Measurements from ENCODE around the gene SEMA4B. TPM values are rescaled to one million over a fixed set of nuclear protein-coding genes. Genes with fewer than 3 reads are reported as not detected.
A peak's percentile ranks its signal among the peaks of the same experiment; 100 is the strongest.
"Not testable (repeated sequence)": the region's sequence is repeated elsewhere in the genome, so short reads cannot be mapped to it uniquely, and the experiment has no call there.

The SEMA4B gene
- total RNA-seq, 2 donors from 2014 or later = 96.1 to 99.6 TPM

DNA sequence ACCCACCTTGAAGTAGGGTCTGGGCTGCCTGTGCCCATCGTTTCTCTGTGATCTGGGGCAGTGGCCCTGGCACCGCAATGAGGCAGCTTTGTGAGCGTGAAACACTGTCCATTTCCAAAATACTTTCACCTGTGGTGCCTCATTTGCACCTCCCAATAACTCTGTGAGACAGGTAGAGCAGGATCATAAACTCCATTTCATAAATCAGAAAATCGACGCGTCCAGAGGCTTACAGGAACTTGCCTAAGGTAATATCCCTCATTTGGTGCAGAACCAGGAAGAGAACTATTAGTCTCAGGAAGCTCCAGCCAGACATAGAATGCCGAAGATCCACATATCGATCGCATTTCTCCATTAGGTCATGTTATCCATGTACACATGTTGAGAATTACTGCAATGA is 38.2 kb upstream of the SEMA4B start:
- Histone ChIP-seq H3K27me3 (replicated peaks; ENCODE audit: insufficient read depth) (no peaks in the 10 kb centered on the region), H3K4me3 (no peak overlapping the region), H3K9me3 (no peaks in the 10 kb centered on the region), H3K36me3 (no peaks in the 10 kb centered on the region), H3K27ac (peak overlapping the region; percentile 58 to 85), H3K4me1 (replicated peaks) (peaks cover 15% of the 10 kb centered on the region)
- intact Hi-C loops (cut with DNase I) = no loop called here
- peak; percentile 24 for TF ChIP-seq POLR2AphosphoS5 (IDR thresholded peaks at IDR 0.05)
- no peak for TF ChIP-seq POLR2A (IDR thresholded peaks at IDR 0.05)
- DNase-seq (ENCODE audit: low spot score) = no peak
- WGBS = 62% methylated on average over 9 of the region's 9 CpGs

DNA sequence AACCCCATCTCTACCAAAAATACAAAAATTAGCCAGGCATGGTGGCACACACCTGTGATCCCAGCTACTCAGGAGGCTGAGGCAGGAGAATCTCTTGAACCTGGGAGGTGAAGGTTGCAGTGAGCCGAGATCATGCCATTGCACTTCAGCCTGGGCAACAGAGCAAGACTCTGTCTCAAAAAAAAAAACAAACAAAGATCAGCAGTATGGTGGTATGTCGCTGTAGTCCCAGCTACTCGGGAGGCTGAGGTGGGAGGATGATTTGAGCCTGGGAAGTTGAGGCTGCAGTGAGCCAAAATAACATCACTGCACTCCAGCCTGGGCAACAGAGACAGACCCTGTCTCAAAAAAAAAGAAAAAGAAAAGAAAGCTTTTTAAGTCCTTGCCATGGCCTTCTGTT is 36.9 kb upstream of the SEMA4B start:
- WGBS = 91% methylated on average over 3 of the region's 3 CpGs
- H3K36me3 ChIP-seq; DNase-seq (ENCODE audit: low spot score); intact Hi-C loops (cut with DNase I); H3K9me3 ChIP-seq; H3K27me3 ChIP-seq (replicated peaks; ENCODE audit: insufficient read depth); H3K4me1 ChIP-seq (replicated peaks); H3K4me3 ChIP-seq: not testable (repeated sequence)
- H3K27ac ChIP-seq = peak overlapping the region in 1 of 2 donors; percentile 85

DNA sequence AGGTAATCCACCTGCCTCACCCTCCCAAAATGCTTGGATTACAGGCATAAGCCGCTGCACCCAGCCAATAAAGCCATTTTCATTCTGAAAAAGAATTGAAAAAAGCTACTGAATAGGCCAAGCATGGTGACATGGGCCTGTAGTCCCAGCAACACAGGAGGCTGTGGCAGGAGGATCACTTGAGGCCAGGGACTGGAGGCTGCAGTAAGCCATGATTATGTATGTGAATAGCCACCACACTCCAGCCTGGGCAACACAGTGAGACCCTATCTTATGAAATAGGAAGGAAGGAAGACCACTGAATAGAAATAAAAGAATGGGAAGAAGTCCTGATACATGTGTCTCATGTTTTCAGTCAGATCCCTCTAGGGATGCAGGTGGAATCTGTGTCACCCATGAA is 36.0 kb upstream of the SEMA4B start:
- DNase-seq (ENCODE audit: low spot score) = no peak
- Histone ChIP-seq H3K27ac (peak overlapping the region; percentile 59 to 85), H3K27me3 (replicated peaks; ENCODE audit: insufficient read depth) (no peaks in the 10 kb centered on the region), H3K36me3 (no peaks in the 10 kb centered on the region), H3K9me3 (no peaks in the 10 kb centered on the region), H3K4me1 (replicated peaks) (peaks cover 4% of the 10 kb centered on the region), H3K4me3 (no peak overlapping the region)
- WGBS = 100% methylated on average over 1 of the region's 1 CpG
- no peak for TF ChIP-seq POLR2AphosphoS5 (IDR thresholded peaks at IDR 0.05)
- intact Hi-C loops (cut with DNase I) = no loop called here

DNA sequence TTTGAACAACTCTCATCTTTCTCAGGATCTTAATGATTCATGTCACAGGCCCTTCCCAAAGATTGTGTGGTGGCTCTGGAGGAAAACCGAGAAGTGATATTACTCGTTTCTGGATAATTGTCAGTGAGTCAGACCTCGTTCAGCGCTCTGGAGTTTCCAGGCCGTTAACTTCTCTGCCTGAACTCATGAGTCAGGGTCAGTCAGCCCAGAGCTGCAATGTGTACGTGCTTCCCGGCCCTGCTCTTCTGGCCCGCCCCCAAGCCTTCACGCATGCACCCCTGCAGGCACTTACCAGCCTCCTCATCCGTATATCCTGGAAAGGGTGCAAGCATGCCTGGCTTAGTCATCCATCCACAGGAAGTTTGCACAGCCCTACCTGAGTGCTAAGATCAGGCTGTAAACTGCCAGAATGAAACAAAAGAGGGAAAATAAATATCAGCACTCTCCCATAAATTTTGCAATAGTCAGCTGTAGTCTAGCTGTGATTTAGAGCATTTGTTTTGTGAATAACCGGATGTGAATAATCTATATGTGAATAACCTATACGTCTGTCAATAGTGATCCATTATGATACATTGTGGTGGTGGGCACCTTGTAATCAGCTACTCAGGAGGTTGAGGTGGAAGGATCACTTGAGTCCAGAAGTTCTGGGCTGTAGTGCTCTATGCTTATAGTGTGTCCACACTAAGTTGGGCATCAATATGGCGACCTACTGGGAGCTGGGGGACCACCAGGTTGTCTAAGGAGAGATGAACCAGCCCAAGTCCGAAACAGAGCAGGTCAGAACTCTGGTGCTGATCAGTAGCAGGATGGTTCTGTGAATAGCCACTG is 35.3 kb upstream of the SEMA4B start:
- intact Hi-C loops (cut with DNase I) = no loop called here
- Histone ChIP-seq H3K27me3 (replicated peaks; ENCODE audit: insufficient read depth) (no peaks in the 10 kb centered on the region), H3K4me1 (replicated peaks) (no peaks in the 10 kb centered on the region), H3K36me3 (no peaks in the 10 kb centered on the region), H3K27ac (peak overlapping the region; percentile 59 to 85), H3K4me3 (no peak overlapping the region), H3K9me3 (no peaks in the 10 kb centered on the region)
- TF ChIP-seq POLR2A (IDR thresholded peaks at IDR 0.05) (peak; percentile 28), POLR2AphosphoS5 (IDR thresholded peaks at IDR 0.05) (peak; percentile 95)
- TF ChIP-seq, protein P1, sequence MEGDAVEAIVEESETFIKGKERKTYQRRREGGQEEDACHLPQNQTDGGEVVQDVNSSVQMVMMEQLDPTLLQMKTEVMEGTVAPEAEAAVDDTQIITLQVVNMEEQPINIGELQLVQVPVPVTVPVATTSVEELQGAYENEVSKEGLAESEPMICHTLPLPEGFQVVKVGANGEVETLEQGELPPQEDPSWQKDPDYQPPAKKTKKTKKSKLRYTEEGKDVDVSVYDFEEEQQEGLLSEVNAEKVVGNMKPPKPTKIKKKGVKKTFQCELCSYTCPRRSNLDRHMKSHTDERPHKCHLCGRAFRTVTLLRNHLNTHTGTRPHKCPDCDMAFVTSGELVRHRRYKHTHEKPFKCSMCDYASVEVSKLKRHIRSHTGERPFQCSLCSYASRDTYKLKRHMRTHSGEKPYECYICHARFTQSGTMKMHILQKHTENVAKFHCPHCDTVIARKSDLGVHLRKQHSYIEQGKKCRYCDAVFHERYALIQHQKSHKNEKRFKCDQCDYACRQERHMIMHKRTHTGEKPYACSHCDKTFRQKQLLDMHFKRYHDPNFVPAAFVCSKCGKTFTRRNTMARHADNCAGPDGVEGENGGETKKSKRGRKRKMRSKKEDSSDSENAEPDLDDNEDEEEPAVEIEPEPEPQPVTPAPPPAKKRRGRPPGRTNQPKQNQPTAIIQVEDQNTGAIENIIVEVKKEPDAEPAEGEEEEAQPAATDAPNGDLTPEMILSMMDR (IDR thresholded peaks at IDR 0.05) = no peak
- peak; percentile 93 for DNase-seq (ENCODE audit: low spot score)
- WGBS = 18% methylated on average over 14 of the region's 14 CpGs

DNA sequence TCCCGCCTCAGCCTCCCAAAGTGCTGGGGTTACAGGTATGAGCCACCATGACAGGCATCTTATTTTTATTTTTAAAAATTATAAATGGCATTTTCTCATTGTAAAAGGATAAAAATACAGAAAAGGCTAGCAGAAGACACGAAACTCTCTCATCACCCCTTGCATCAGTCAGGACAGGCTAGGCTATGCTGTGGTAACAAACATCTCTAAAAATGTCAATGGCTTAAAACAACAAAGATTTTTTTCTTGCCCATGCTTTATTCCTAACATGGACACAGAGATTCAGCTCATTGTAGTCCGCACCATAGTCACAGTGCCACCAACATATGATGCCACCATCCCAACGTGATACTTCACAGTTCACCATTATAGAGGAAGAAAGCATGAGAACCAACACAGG is 34.0 kb upstream of the SEMA4B start:
- H3K4me3 ChIP-seq = no peak overlapping the region
- no peak for DNase-seq (ENCODE audit: low spot score)
- WGBS = 95% methylated on average over 4 of the region's 4 CpGs
- intact Hi-C loops (cut with DNase I) = no loop called here
- peak overlapping the region in 1 of 2 donors; percentile 85 for H3K27ac ChIP-seq
- H3K36me3 ChIP-seq = no peaks in the 10 kb centered on the region
- TF ChIP-seq POLR2AphosphoS5 (IDR thresholded peaks at IDR 0.05) (no peak), POLR2A (IDR thresholded peaks at IDR 0.05) (no peak)
- TF ChIP-seq, protein P1 (IDR thresholded peaks at IDR 0.05) = no peak
- no peaks in the 10 kb centered on the region for H3K27me3 ChIP-seq (replicated peaks; ENCODE audit: insufficient read depth)
- H3K9me3 ChIP-seq = no peaks in the 10 kb centered on the region
- no peaks in the 10 kb centered on the region for H3K4me1 ChIP-seq (replicated peaks)

DNA sequence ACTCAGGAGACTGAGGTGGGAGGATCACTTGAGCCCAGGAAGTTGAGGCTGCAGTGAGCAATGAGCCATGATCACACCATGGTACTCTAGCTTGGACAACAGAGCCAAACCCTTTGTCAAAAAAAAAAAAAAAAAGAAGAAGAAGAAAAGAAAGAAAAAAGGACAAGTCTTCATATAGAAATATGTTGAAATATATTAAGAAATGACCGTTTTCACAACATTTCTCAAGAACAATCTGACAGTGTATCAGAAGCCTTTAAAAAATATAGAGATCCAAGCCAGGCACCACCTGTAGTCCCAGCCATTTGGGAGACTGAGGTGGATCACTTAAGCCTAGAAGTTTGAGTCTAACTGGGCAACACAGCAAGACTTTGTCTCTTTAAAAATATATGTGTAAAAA is 29.5 kb upstream of the SEMA4B start:
- intact Hi-C loops (cut with DNase I) = no loop called here
- DNase-seq (ENCODE audit: low spot score) = no peak
- Histone ChIP-seq H3K27ac (no peak overlapping the region), H3K4me1 (replicated peaks) (peaks cover 11% of the 10 kb centered on the region), H3K9me3 (no peaks in the 10 kb centered on the region), H3K36me3 (no peaks in the 10 kb centered on the region), H3K27me3 (replicated peaks; ENCODE audit: insufficient read depth) (no peaks in the 10 kb centered on the region), H3K4me3 (no peak overlapping the region)
- TF ChIP-seq POLR2A (IDR thresholded peaks at IDR 0.05) (no peak), POLR2AphosphoS5 (IDR thresholded peaks at IDR 0.05) (no peak)
- TF ChIP-seq, protein P1 (IDR thresholded peaks at IDR 0.05) = no peak
- WGBS = 84% methylated on average over 1 of the region's 1 CpG
